HG03571 (cell line): ENCODE results near the gene JUN.

Source experiments
- ATAC-seq: cut with Tn5 transposase; IDR thresholded peaks from one replicate; pipeline ENCODE4 v1.9.1; 2021; ENCODE audit not compliant: unreplicated experiment

The JUN gene

GRCh38 chr1:58784758-58785441 lies 1.1 kb upstream of the JUN start:
- no peak for ATAC-seq

GRCh38 chr1:58783090-58783992 lies 506 bp downstream of the JUN start:
- peak; percentile 17 for ATAC-seq

- no peak for ATAC-seq
Measured at GRCh38 chr1:58782178-58783089, 1.4 kb downstream of the JUN start.

GRCh38 chr1:58781541-58782177 lies 2.2 kb downstream of the JUN start:
- ATAC-seq: no peak

- no peak for ATAC-seq
Measured at GRCh38 chr1:58780836-58781452, 2.9 kb downstream of the JUN start.

GRCh38 chr1:58780411-58780810 lies 3.4 kb downstream of the JUN start:
- no peak for ATAC-seq

- no peak for ATAC-seq
Measured at GRCh38 chr1:58779801-58780382, 4.0 kb downstream of the JUN start.

GRCh38 chr1:58779059-58779754 lies 4.6 kb downstream of the JUN start:
- no peak for ATAC-seq

GRCh38 chr1:58778385-58779000 lies 5.4 kb downstream of the JUN start:
- no peak for ATAC-seq

GRCh38 chr1:58774027-58774426 lies 9.8 kb downstream of the JUN start:
- no peak for ATAC-seq

- ATAC-seq: no peak
Measured at GRCh38 chr1:58773406-58773840, 10.4 kb downstream of the JUN start.

- no peak for ATAC-seq
Measured at GRCh38 chr1:58769809-58770320, 14.0 kb downstream of the JUN start.

- no peak for ATAC-seq
Measured at GRCh38 chr1:58768971-58769808, 14.7 kb downstream of the JUN start.

- ATAC-seq: no peak
Measured at GRCh38 chr1:58768191-58768731, 15.6 kb downstream of the JUN start.

- ATAC-seq: no peak
Measured at GRCh38 chr1:58767143-58767542, 16.7 kb downstream of the JUN start.

- ATAC-seq: no peak
Measured at GRCh38 chr1:58765441-58765840, 18.4 kb downstream of the JUN start.

GRCh38 chr1:58765006-58765405 lies 18.8 kb downstream of the JUN start:
- ATAC-seq: no peak
